ENCODE measurements around the gene ZNF786.

Gene ZNF786, protein sequence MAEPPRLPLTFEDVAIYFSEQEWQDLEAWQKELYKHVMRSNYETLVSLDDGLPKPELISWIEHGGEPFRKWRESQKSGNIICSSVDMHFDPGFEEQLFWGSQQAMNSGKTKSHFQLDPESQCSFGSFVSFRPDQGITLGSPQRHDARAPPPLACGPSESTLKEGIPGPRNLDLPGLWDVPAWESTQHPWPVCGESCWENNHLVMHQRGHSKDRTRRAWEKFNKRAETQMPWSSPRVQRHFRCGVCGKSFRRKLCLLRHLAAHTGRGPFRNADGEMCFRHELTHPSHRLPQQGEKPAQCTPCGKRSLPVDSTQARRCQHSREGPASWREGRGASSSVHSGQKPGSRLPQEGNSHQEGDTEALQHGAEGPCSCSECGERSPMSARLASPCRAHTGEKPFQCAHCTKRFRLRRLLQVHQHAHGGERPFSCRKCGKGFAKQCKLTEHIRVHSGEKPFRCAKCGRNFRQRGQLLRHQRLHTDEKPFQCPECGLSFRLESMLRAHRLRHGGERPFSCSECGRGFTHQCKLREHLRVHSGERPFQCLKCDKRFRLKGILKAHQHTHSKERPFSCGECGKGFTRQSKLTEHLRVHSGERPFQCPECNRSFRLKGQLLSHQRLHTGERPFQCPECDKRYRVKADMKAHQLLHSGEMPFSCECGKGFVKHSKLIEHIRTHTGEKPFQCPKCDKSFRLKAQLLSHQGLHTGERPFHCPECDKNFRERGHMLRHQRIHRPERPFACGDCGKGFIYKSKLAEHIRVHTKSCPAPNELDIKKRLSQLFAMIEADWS

DNA sequence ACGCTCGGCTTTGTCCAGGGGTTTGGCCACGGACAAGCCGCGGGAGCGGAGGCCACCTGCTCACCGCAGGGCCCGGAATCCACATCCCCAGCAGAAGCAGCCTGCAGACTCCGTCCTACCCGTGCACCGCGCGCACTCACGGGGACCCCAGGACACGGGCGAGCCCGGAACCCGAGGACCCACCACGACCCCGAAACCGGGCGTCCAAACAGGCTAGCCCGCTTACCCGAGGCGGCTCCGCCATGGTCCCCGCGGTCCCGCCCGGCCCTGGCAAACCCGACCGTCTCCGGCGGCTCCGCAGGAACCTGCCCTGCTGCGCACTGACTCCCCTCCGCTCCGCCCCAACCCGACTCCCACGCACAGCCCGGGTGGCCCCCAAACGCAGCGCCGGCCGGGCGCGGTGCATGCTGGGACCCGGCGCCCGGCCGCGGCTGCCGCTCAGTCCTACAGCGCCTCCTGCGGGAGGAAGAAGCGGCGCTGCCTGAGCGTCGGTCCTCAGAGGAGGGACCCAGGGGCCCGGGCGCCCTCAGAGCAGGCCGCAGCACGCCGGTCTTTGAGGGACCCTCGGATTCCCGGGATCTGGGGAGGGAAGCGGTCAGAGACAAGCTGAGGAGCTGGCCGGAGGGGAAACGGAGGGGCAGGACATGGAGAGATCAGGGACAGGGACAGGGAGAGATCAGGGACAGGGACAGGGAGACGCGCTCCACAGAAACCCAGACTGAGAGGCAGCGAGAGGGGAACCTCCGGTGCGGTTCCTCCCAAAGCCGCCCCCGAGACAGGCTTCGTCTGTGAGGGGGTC is at the start of gene ZNF786:
Gene ZNF786 (minus strand): TSS at position 322 of the 799 bp plus-strand sequence. CDS start 78 bp downstream, at position 244.
- DNase-seq (ENCODE audit: low spot score): peak; percentile 97
- TF ChIP-seq, protein P1, sequence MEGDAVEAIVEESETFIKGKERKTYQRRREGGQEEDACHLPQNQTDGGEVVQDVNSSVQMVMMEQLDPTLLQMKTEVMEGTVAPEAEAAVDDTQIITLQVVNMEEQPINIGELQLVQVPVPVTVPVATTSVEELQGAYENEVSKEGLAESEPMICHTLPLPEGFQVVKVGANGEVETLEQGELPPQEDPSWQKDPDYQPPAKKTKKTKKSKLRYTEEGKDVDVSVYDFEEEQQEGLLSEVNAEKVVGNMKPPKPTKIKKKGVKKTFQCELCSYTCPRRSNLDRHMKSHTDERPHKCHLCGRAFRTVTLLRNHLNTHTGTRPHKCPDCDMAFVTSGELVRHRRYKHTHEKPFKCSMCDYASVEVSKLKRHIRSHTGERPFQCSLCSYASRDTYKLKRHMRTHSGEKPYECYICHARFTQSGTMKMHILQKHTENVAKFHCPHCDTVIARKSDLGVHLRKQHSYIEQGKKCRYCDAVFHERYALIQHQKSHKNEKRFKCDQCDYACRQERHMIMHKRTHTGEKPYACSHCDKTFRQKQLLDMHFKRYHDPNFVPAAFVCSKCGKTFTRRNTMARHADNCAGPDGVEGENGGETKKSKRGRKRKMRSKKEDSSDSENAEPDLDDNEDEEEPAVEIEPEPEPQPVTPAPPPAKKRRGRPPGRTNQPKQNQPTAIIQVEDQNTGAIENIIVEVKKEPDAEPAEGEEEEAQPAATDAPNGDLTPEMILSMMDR (IDR thresholded peaks at IDR 0.05; ENCODE audit: extremely low read depth, missing control alignments): peak; percentile 71

DNA sequence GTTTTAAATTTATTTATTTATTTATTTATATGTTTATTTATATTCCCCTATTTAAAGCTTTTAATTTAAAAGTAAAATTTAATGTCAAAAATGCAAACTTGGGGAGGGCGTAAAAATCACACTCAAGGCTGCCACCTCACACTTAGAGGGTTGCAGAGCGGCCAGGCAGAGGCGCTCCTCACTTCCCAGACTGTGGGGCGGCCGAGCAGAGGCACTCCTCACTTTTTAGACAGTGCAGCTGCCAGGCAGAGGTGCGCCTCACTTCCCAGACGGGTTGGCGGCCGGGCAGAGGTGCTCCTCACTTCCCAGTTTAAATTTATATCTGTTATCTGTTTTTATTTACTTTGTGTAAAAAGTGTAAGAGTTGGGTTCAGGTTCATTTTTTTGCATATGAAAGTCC is 45.6 kb upstream of the ZNF786 start:
- DNase-seq (ENCODE audit: low spot score): no peak
- TF ChIP-seq, protein P1 (IDR thresholded peaks at IDR 0.05; ENCODE audit: extremely low read depth, missing control alignments): no peak

GRCh38 chr7:149133028-149133710 is 42.7 kb upstream of the ZNF786 start:
- DNase-seq (ENCODE audit: low spot score): no peak
- TF ChIP-seq, protein P1 (IDR thresholded peaks at IDR 0.05; ENCODE audit: extremely low read depth, missing control alignments): no peak

DNA sequence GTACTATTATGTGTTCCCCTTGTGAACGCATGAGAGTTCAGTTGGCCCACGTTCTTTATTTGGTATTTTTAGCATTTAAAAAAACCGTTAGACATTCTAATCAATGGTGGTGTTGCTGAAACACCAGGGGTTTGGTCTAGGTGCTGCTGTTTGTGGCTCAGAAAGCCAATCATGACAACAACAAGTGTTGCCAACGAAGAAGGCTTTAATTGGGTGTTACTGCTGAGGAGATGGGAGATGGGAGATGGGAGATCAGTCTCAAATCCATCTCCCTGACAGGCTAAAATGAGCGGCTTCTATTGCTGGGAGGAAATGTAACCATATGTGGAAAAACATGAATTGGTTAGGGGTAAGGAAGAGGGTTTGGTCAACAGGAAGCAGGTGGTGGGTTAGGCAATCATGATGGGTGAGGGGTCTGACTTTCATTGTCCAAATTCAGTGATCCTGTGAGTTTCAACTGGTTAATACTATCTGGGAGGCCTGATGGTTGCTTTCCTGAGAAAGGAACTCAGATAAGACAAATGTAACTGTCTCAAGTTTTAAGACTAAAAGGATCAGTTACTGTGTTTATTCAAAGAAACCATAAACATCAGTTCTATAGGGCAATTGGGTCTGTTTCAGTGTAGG is 40.2 kb upstream of the ZNF786 start:
- TF ChIP-seq, protein P1 (IDR thresholded peaks at IDR 0.05; ENCODE audit: extremely low read depth, missing control alignments): no peak
- no peak for DNase-seq (ENCODE audit: low spot score)

DNA sequence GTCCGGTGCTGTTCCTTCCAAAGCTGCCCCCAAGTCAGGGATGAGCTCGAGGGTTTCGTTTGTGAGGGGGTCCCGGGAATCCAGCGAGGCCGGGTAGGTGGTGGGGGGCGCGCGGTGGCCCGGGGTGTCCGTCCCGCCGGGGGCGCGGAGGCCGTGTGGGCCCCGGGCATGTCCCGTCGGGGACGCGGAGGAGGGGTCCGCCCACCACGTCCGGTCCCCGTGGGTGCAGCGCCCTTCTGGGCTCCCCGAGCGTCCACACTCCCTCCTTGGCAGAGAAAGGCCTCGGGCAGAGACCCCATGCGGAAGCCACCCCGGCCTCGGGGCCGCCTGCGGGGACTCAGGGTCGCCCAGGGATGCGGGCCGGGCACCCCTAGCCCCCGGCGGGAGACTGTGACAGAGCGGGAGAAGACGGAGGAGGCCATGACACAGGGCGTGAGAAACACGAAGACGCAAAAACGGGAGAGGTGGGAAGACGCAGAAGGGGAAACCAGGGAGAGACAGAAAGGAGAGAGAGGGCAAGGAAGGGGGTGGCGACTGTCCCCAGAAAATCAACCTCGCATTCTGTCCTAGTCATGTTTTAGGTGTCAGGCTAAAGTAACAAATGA is 36.2 kb upstream of the ZNF786 start:
- TF ChIP-seq, protein P1 (IDR thresholded peaks at IDR 0.05; ENCODE audit: extremely low read depth, missing control alignments): no peak
- DNase-seq (ENCODE audit: low spot score): peak; percentile 85
